ENCODE data around the gene CDO1. TPM values are rescaled to one million over a fixed set of nuclear protein-coding genes. Genes with fewer than 3 reads are reported as not detected.

The CDO1 gene
- total and polyA plus RNA-seq, 2 experiments from 2014 or later = 24.5 to 29.2 TPM

DNA sequence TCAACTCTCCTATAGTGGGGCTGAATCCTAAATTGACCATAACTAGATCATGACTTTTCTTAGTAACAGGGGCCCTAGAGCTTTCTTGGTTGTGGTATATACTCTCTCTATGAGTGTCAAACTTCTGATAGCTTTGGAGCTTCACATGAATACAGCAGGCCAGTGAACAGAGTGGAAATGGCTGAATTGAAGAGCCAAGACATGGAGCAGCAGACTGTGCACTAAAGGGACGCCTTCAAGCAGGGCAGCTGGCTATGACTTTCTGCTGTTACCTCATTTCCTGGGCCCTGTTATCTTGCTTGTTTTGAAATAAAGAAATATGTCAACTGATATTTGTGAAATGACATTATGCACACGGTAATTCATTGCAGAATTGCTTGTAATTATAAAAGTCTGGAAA is 16.4 kb downstream of the CDO1 start (continued):
- TF ChIP-seq, protein P1, sequence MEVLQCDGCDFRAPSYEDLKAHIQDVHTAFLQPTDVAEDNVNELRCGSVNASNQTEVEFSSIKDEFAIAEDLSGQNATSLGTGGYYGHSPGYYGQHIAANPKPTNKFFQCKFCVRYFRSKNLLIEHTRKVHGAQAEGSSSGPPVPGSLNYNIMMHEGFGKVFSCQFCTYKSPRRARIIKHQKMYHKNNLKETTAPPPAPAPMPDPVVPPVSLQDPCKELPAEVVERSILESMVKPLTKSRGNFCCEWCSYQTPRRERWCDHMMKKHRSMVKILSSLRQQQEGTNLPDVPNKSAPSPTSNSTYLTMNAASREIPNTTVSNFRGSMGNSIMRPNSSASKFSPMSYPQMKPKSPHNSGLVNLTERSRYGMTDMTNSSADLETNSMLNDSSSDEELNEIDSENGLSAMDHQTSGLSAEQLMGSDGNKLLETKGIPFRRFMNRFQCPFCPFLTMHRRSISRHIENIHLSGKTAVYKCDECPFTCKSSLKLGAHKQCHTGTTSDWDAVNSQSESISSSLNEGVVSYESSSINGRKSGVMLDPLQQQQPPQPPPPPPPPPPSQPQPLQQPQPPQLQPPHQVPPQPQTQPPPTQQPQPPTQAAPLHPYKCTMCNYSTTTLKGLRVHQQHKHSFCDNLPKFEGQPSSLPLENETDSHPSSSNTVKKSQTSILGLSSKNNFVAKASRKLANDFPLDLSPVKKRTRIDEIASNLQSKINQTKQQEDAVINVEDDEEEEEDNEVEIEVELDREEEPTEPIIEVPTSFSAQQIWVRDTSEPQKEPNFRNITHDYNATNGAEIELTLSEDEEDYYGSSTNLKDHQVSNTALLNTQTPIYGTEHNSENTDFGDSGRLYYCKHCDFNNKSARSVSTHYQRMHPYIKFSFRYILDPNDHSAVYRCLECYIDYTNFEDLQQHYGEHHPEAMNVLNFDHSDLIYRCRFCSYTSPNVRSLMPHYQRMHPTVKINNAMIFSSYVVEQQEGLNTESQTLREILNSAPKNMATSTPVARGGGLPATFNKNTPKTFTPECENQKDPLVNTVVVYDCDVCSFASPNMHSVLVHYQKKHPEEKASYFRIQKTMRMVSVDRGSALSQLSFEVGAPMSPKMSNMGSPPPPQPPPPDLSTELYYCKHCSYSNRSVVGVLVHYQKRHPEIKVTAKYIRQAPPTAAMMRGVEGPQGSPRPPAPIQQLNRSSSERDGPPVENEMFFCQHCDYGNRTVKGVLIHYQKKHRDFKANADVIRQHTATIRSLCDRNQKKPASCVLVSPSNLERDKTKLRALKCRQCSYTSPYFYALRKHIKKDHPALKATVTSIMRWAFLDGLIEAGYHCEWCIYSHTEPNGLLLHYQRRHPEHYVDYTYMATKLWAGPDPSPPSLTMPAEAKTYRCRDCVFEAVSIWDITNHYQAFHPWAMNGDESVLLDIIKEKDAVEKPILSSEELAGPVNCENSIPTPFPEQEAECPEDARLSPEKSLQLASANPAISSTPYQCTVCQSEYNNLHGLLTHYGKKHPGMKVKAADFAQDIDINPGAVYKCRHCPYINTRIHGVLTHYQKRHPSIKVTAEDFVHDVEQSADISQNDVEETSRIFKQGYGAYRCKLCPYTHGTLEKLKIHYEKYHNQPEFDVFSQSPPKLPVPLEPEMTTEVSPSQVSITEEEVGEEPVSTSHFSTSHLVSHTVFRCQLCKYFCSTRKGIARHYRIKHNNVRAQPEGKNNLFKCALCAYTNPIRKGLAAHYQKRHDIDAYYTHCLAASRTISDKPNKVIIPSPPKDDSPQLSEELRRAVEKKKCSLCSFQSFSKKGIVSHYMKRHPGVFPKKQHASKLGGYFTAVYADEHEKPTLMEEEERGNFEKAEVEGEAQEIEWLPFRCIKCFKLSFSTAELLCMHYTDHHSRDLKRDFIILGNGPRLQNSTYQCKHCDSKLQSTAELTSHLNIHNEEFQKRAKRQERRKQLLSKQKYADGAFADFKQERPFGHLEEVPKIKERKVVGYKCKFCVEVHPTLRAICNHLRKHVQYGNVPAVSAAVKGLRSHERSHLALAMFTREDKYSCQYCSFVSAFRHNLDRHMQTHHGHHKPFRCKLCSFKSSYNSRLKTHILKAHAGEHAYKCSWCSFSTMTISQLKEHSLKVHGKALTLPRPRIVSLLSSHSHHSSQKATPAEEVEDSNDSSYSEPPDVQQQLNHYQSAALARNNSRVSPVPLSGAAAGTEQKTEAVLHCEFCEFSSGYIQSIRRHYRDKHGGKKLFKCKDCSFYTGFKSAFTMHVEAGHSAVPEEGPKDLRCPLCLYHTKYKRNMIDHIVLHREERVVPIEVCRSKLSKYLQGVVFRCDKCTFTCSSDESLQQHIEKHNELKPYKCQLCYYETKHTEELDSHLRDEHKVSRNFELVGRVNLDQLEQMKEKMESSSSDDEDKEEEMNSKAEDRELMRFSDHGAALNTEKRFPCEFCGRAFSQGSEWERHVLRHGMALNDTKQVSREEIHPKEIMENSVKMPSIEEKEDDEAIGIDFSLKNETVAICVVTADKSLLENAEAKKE (CRISPR knock-in tag; IDR thresholded peaks at IDR 0.05) = no peak
- no peak for TF ChIP-seq ZNF331 (CRISPR knock-in tag; IDR thresholded peaks at IDR 0.05; ENCODE audit: low read depth)

DNA sequence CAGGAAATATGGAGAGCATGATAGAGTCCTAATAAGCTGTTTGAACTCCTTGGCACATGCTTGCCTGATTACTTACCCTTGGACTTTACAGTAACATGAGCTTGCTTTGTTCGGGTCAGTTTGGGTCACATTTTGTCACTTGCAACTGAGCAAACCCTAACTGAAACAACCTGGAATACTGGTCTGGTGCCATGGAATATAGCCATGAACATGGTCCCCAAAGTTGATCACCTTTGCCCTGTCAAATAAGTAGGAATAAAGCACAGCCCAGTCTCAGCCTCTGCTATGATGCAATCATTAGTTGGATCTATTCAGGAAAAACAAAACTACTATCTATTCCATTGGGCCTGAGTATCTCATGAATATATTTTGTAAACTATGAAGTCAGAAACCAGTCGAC is 18.2 kb downstream of the CDO1 start:
- ATAC-seq (no peak), DNase-seq (ENCODE audit: low spot score) (no peak)
- Histone ChIP-seq H3K27ac (ENCODE audit: low read depth) (no peak overlapping the region), H3K36me3 (ENCODE audit: insufficient read depth) (no peaks in the 10 kb centered on the region), H3F3A (replicated peaks; ENCODE audit: low read depth) (no peaks in the 10 kb centered on the region), H4K20me1 (replicated peaks; ENCODE audit: insufficient read depth) (no peaks in the 10 kb centered on the region), H3K9me2 (ENCODE audit: insufficient read depth) (no peaks in the 10 kb centered on the region), H3K79me2 (replicated peaks; ENCODE audit: insufficient read depth) (no peaks in the 10 kb centered on the region), H3K27me3 (ENCODE audit: insufficient read depth) (no peaks in the 10 kb centered on the region), H3K4me3 (no peak overlapping the region), H3K4me1 (ENCODE audit: insufficient read depth) (no peaks in the 10 kb centered on the region), H3K4me2 (no peak overlapping the region), H2AFZ (0 out of 2 replicates have a peak overlapping the region, but pooled peaks have one; percentile 10)
- Mint-ChIP-seq H3K4me1 (no peaks in the 10 kb centered on the region), H3K36me3 (ENCODE audit: low read depth) (no peaks in the 10 kb centered on the region), H3K4me3 (no peak overlapping the region), H3K27me3 (ENCODE audit: insufficient read depth, low read depth, poor library complexity) (no peaks in the 10 kb centered on the region), H3K27ac (no peak overlapping the region), H3K9me3 (no peaks in the 10 kb centered on the region)
- TF ChIP-seq NANOG (IDR thresholded peaks at IDR 0.05; ENCODE audit: borderline replicate concordance) (no peak), EZH2phosphoT487 (IDR thresholded peaks at IDR 0.05; ENCODE audit: unreplicated experiment) (no peak), POLR2AphosphoS5 (IDR thresholded peaks at IDR 0.05; ENCODE audit: low read depth) (no peak), ZNF114 (CRISPR knock-in tag; IDR thresholded peaks at IDR 0.05) (no peak), STAT1 (IDR thresholded peaks at IDR 0.05; ENCODE audit: unreplicated experiment) (no peak)
- TF ChIP-seq, protein P1 (CRISPR knock-in tag; IDR thresholded peaks at IDR 0.05) = no peak

Measured in GM23338 (cell line).